GM20000 (cell line): ENCODE data around the gene NANP.

Experiments used
- DNase-seq: peaks from one replicate; pipeline ENCODE4 v3.0.0; 2012; ENCODE audit warnings: low spot score
- CTCF ChIP-seq: IDR thresholded peaks from 2 replicates; pipeline ENCODE4 v1.5.1; 2012; ENCODE audit warnings: mild to moderate bottlenecking, control low read depth; ENCODE audit errors: extremely low read depth, missing control alignments

Gene NANP

GRCh38 chr20:25565578-25566157 lies 58.1 kb downstream of the NANP start:
- DNase-seq, result no peak
- TF ChIP-seq CTCF, result no peak

DNA sequence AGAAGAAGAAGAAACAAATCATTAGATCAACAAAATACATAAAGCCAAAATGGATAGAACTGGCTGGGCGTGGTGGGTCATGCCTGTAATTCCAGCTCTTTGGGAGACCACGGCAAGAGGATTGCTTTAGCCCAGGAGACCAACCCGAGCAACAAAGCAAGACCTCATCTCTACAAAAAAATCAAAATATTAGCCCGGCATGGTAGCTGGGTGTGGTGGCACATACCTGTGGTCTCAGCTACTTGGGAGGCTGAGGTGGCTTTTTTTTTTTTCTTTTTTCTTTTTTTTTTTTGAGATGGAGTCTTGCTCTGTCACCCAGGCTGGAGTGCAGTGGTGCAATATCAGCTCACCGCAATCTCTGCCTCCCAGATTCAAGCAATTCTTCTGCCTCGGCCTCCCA lies 59.9 kb downstream of the NANP start:
- no peak for DNase-seq
- TF ChIP-seq CTCF, result no peak

- DNase-seq, result no peak
- TF ChIP-seq CTCF, result no peak
Observed at GRCh38 chr20:25563362-25563761, 60.5 kb downstream of the NANP start.
